Activated CD8-positive, alpha-beta T cell treated with anti-CD3 and anti-CD28 coated beads for 36 hours (primary cell): Measurements from ENCODE around the gene SLC37A3. TPM values are rescaled to one million over a fixed set of nuclear protein-coding genes. Genes with fewer than 3 reads are reported as not detected.

ENCODE experiments used
- ATAC-seq: fragments of 200-7000 bp; cut with Tn5 transposase; one replicate; pipeline ENCODE4 v1.10.0; 2021; ENCODE audit warnings: mild to moderate bottlenecking, moderate library complexity
- CTCF ChIA-PET: fragments of 350-600 bp; sonication (Branson Sonifier 250); formaldehyde crosslinking; loops from one replicate; lab custom pipeline; 2021; ENCODE audit warnings: antibody characterized with exemption; lab: Charles Lee
- POLR2A ChIA-PET: fragments of 350-600 bp; sonication (Branson Sonifier 250); formaldehyde crosslinking; loops from one replicate; lab custom pipeline; 2021; ENCODE audit warnings: antibody characterized with exemption; lab: Charles Lee
- DNase-seq: peaks from one replicate; pipeline ENCODE4 v3.0.0-alpha.2; 2020
- H3K27ac Mint-ChIP-seq: one replicate; pipeline ENCODE4 v1.8.0; 2021; ENCODE audit warnings: mild to moderate bottlenecking, mixed read lengths
- H3K27me3 Mint-ChIP-seq: one replicate; pipeline ENCODE4 v1.8.0; 2021; ENCODE audit warnings: mixed read lengths
- H3K36me3 Mint-ChIP-seq: one replicate; pipeline ENCODE4 v1.8.0; 2021; ENCODE audit warnings: low read depth, mixed read lengths
- H3K4me1 Mint-ChIP-seq: one replicate; pipeline ENCODE4 v1.8.0; 2021; ENCODE audit warnings: low read depth, mixed read lengths
- H3K4me3 Mint-ChIP-seq: one replicate; pipeline ENCODE4 v1.8.0; 2021; ENCODE audit warnings: mild to moderate bottlenecking, moderate library complexity, mixed read lengths
- H3K9me3 Mint-ChIP-seq: one replicate; pipeline ENCODE4 v1.8.0; 2021; ENCODE audit warnings: mixed read lengths
- CTCF ChIP-seq: fragments of 200-600 bp; IDR thresholded peaks from one replicate; pipeline ENCODE4 v1.8.0; 2022; ENCODE audit warnings: antibody characterized with exemption, mild to moderate bottlenecking
- intact Hi-C: fragments of 100-400 bp; cut with micrococcal nuclease; formaldehyde crosslinking; loops from one replicate; pipeline ENCODE4 v1.10.0; 2022
- total RNA-seq, 2 experiments: library from RNA; stranded (reverse); gene quantifications; one replicate each; pipeline ENCODE4 v1.2.3, GENCODE V29; 2021

The SLC37A3 gene
- total RNA-seq, 2 experiments from 2014 or later = 30.7 to 33.6 TPM

GRCh38 chr7:140297192-140297591 lies 101.1 kb downstream of the SLC37A3 start:
- intact Hi-C loops = no loop called here
- H3K27ac Mint-ChIP-seq = no peak overlapping the region
- H3K4me3 Mint-ChIP-seq = no peak overlapping the region
- POLR2A ChIA-PET = interaction anchor here (0.6 to 0.8 kb wide), 2 partner anchors 13 to 45 kb away, joined by 3 read pairs; no protein-coding TSS in a partner anchor
- H3K27me3 Mint-ChIP-seq = no peaks in the 10 kb centered on the region
- no peak for TF ChIP-seq CTCF
- no peaks in the 10 kb centered on the region for H3K4me1 Mint-ChIP-seq
- CTCF ChIA-PET = interaction anchor here (0.6 kb wide), 1 partner anchor 204 kb away, joined by 3 read pairs; no protein-coding TSS in a partner anchor
- DNase-seq = no peak
- no peaks in the 10 kb centered on the region for H3K9me3 Mint-ChIP-seq
- H3K36me3 Mint-ChIP-seq = no peaks in the 10 kb centered on the region
- no peak for ATAC-seq

- H3K9me3 Mint-ChIP-seq = no peaks in the 10 kb centered on the region
- H3K27me3 Mint-ChIP-seq = no peaks in the 10 kb centered on the region
- DNase-seq (no peak), ATAC-seq (no peak)
- H3K4me3 Mint-ChIP-seq = no peak overlapping the region
- H3K36me3 Mint-ChIP-seq = no peaks in the 10 kb centered on the region
- intact Hi-C loops = no loop called here
- ChIA-PET CTCF (interaction anchor here (1.4 kb wide), 1 partner anchor 64 kb away, joined by 3 read pairs; no protein-coding TSS in a partner anchor), POLR2A (no interaction called here)
- no peaks in the 10 kb centered on the region for H3K4me1 Mint-ChIP-seq
- H3K27ac Mint-ChIP-seq = no peak overlapping the region
- TF ChIP-seq CTCF = no peak
Observed at GRCh38 chr7:140295224-140295738, 103.0 kb downstream of the SLC37A3 start.

DNA sequence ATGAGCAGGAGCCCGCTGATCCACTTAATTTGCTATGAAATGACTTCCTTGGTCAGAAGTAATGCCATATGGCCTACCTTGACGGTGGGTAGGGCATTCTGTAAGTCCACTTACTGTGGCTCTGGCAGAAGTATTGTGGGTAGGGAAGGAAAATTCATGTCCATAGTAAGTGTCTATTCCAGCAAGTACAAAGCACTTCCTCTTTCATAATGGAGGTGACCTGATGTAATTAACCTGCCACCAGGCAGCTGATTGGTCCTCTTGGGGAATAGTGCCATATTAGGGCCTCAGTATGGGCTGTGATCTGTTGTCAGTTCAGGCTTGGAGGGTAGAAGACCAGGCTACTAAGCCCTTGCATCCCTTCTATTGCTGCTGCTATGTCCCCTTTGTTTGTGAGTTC lies 103.9 kb downstream of the SLC37A3 start:
- TF ChIP-seq CTCF = no peak
- CTCF ChIA-PET = interaction anchor here (0.9 to 1.4 kb wide), 2 partner anchors 9 to 63 kb away, joined by 3 read pairs; no protein-coding TSS in a partner anchor
- H3K27ac Mint-ChIP-seq = no peak overlapping the region
- POLR2A ChIA-PET = interaction anchor here (0.7 kb wide), 1 partner anchor 89 kb away, joined by 3 read pairs; no protein-coding TSS in a partner anchor
- intact Hi-C loops = no loop called here
- ATAC-seq (no peak), DNase-seq (no peak)
- H3K36me3 Mint-ChIP-seq = no peaks in the 10 kb centered on the region
- no peaks in the 10 kb centered on the region for H3K4me1 Mint-ChIP-seq
- no peak overlapping the region for H3K4me3 Mint-ChIP-seq
- H3K9me3 Mint-ChIP-seq = no peaks in the 10 kb centered on the region
- H3K27me3 Mint-ChIP-seq = no peaks in the 10 kb centered on the region

- Mint-ChIP-seq H3K4me3 (no peak overlapping the region), H3K36me3 (no peaks in the 10 kb centered on the region), H3K9me3 (no peaks in the 10 kb centered on the region), H3K27me3 (no peaks in the 10 kb centered on the region), H3K27ac (no peak overlapping the region), H3K4me1 (no peaks in the 10 kb centered on the region)
- ATAC-seq (no peak), DNase-seq (no peak)
- TF ChIP-seq CTCF = no peak
- intact Hi-C loops = no loop called here
- POLR2A ChIA-PET = no interaction called here
- CTCF ChIA-PET = interaction anchor here (1.0 to 1.4 kb wide), 2 partner anchors 12 to 59 kb away, joined by 3 read pairs; no protein-coding TSS in a partner anchor
Observed at GRCh38 chr7:140292438-140292837, 105.9 kb downstream of the SLC37A3 start.

GRCh38 chr7:140289804-140290203 lies 108.5 kb downstream of the SLC37A3 start:
- no peaks in the 10 kb centered on the region for H3K27me3 Mint-ChIP-seq
- ChIA-PET POLR2A (no interaction called here), CTCF (no interaction called here)
- no peaks in the 10 kb centered on the region for H3K9me3 Mint-ChIP-seq
- DNase-seq = no peak
- TF ChIP-seq CTCF = no peak
- no peaks in the 10 kb centered on the region for H3K4me1 Mint-ChIP-seq
- no peak for ATAC-seq
- H3K27ac Mint-ChIP-seq = no peak overlapping the region
- H3K4me3 Mint-ChIP-seq = no peak overlapping the region
- no peaks in the 10 kb centered on the region for H3K36me3 Mint-ChIP-seq
- intact Hi-C loops = no loop called here
